Lower leg skin (tissue), 4 donors: ENCODE data around the gene TMEM11. TPM values are rescaled to one million over a fixed set of nuclear protein-coding genes. Genes with fewer than 3 reads are reported as not detected.

Experiments used
- DNase-seq, 2 donors: peaks; one replicate each; pipeline ENCODE4 v3.0.0-alpha.2; 2019; ENCODE audit warnings: low spot score in 2 of 2
- H3K4me3 ChIP-seq: fragments of 200-600 bp; sonication (generic); 2 replicates; pipeline ENCODE4 v1.5.1; 2017; ENCODE audit warnings: mild to moderate bottlenecking, low read depth; ENCODE audit not compliant: poor library complexity, severe bottlenecking
- CTCF ChIP-seq, 3 donors: fragments of 450-650 bp; IDR thresholded peaks; one replicate each; pipeline ENCODE4 v1.5.1; 2016; ENCODE audit warnings: antibody characterized with exemption in 3 of 3, mild to moderate bottlenecking in 3 of 3, moderate library complexity in 2 of 3
- POLR2A ChIP-seq, 2 donors: fragments of 450-650 bp; IDR thresholded peaks; one replicate each; pipeline ENCODE4 v1.6.1; 2016 to 2017; ENCODE audit warnings: antibody characterized with exemption in 2 of 2, mild to moderate bottlenecking in 1 of 2, moderate library complexity in 1 of 2
- WGBS, 2 donors: methylation state at CpG; one replicate each; pipeline ENCODE4 v1.1.5; 2018; 5-methylcytosine and 5-hydroxymethylcytosine counted together
- intact Hi-C: fragments of 100-400 bp; cut with DNase I; formaldehyde crosslinking; loops from one replicate; pipeline ENCODE4 v1.15.0; 2023; ENCODE audit warnings: low total_unique reads
- total RNA-seq, 4 donors: library from RNA; depleted of rRNA; stranded (reverse); fragments of >200 nt; gene quantifications; one replicate each; pipeline ENCODE4 v1.1.0, GENCODE V29; 2016

The TMEM11 gene
- total RNA-seq, 4 donors from 2014 or later: 30.0 to 43.5 (median 37.0) TPM

- WGBS, 2 donors: 86 to 94% methylated on average over 1 of the region's 1 CpG
- DNase-seq: no peak
- TF ChIP-seq POLR2A (IDR thresholded peaks at IDR 0.05) (no peak), CTCF (IDR thresholded peaks at IDR 0.05) (no peak)
- H3K4me3 ChIP-seq: no peak overlapping the region
- intact Hi-C loops: loop anchor here (10.0 kb wide), 1 partner anchor 93 kb away; the partner anchor contains the start of gene DHRS7B
These were observed 3.4 kb upstream of the TMEM11 start for GRCh38 chr17:21217346-21217745.

- H3K4me3 ChIP-seq: no peak overlapping the region
- intact Hi-C loops: loop anchor here (10.0 kb wide), 1 partner anchor 91 kb away; the partner anchor contains the start of gene DHRS7B
- no peak for DNase-seq
- WGBS, 2 donors: 84 to 88% methylated on average over 6 of the region's 6 CpGs
- TF ChIP-seq CTCF (IDR thresholded peaks at IDR 0.05) (no peak), POLR2A (IDR thresholded peaks at IDR 0.05) (no peak)
These were observed 2.0 kb upstream of the TMEM11 start for GRCh38 chr17:21215935-21216334.

GRCh38 chr17:21214777-21215541, 998 bp upstream of the TMEM11 start:
- H3K4me3 ChIP-seq: peak overlapping the region; percentile 72
- TF ChIP-seq CTCF (IDR thresholded peaks at IDR 0.05) (no peak), POLR2A (IDR thresholded peaks at IDR 0.05) (no peak)
- intact Hi-C loops: loop anchor here (10.0 kb wide), 1 partner anchor 90 kb away; the partner anchor contains the start of gene DHRS7B
- WGBS, 2 donors: 3 to 5% methylated on average over 23 of the region's 23 CpGs
- peak in 1 of 2 donors; percentile 89 for DNase-seq

- 0 to 1% methylated on average over 34 to 35 of the region's 35 CpGs for WGBS, 2 donors
- TF ChIP-seq POLR2A (IDR thresholded peaks at IDR 0.05): no peak
- TF ChIP-seq CTCF (IDR thresholded peaks at IDR 0.05): no peak
- intact Hi-C loops: loop anchor here (10.0 kb wide), 1 partner anchor 89 kb away; the partner anchor contains the start of gene DHRS7B
- peak overlapping the region; percentile 72 for H3K4me3 ChIP-seq
- DNase-seq: peak in 1 of 2 donors; percentile 89
These were observed 335 bp downstream of the TMEM11 start for GRCh38 chr17:21213638-21214014.

GRCh38 chr17:21212826-21213637, 929 bp downstream of the TMEM11 start:
- 5% methylated on average over 18 of the region's 18 CpGs for WGBS, 2 donors
- peak overlapping the region; percentile 72 for H3K4me3 ChIP-seq
- intact Hi-C loops: loop anchor here (10.0 kb wide), 1 partner anchor 88 kb away; the partner anchor contains the start of gene DHRS7B
- DNase-seq: no peak
- TF ChIP-seq POLR2A (IDR thresholded peaks at IDR 0.05) (no peak), CTCF (IDR thresholded peaks at IDR 0.05) (no peak)
